HG03575 (cell line): Measurements from ENCODE around the gene TMEM233.

Experiments used
- ATAC-seq: cut with Tn5 transposase; IDR thresholded peaks from one replicate; pipeline ENCODE4 v1.9.1; 2021; ENCODE audit not compliant: unreplicated experiment, insufficient number of reproducible peaks, low FRiP score; ENCODE audit errors: extremely low read depth

TMEM233 gene

GRCh38 chr12:119672194-119672593, 78.6 kb downstream of the TMEM233 start:
- no peak for ATAC-seq

GRCh38 chr12:119673634-119674033, 80.1 kb downstream of the TMEM233 start:
- ATAC-seq, result no peak

GRCh38 chr12:119674560-119674959, 81.0 kb downstream of the TMEM233 start:
- ATAC-seq, result no peak

GRCh38 chr12:119676022-119676421, 82.4 kb downstream of the TMEM233 start:
- no peak for ATAC-seq

- no peak for ATAC-seq
Measured at GRCh38 chr12:119676573-119676972, 83.0 kb downstream of the TMEM233 start.

- ATAC-seq, result no peak
Measured at GRCh38 chr12:119678459-119678858, 84.9 kb downstream of the TMEM233 start.

GRCh38 chr12:119679081-119679480, 85.5 kb downstream of the TMEM233 start:
- no peak for ATAC-seq

- ATAC-seq, result no peak
Measured at GRCh38 chr12:119679490-119679889, 85.9 kb downstream of the TMEM233 start.

- no peak for ATAC-seq
Measured at GRCh38 chr12:119681111-119681510, 87.5 kb downstream of the TMEM233 start.

- no peak for ATAC-seq
Measured at GRCh38 chr12:119681728-119682638, 88.4 kb downstream of the TMEM233 start.

- no peak for ATAC-seq
Measured at GRCh38 chr12:119682639-119683252, 89.2 kb downstream of the TMEM233 start.

GRCh38 chr12:119683413-119683812, 89.8 kb downstream of the TMEM233 start:
- no peak for ATAC-seq

GRCh38 chr12:119683816-119684215, 90.2 kb downstream of the TMEM233 start:
- ATAC-seq, result no peak

- ATAC-seq, result no peak
Measured at GRCh38 chr12:119684711-119685369, 91.3 kb downstream of the TMEM233 start.

- ATAC-seq, result no peak
Measured at GRCh38 chr12:119685375-119685774, 91.8 kb downstream of the TMEM233 start.

- no peak for ATAC-seq
Measured at GRCh38 chr12:119686355-119686754, 92.8 kb downstream of the TMEM233 start.

GRCh38 chr12:119686776-119687175, 93.2 kb downstream of the TMEM233 start:
- ATAC-seq, result no peak

- ATAC-seq, result no peak
Measured at GRCh38 chr12:119687406-119687805, 93.8 kb downstream of the TMEM233 start.

GRCh38 chr12:119687879-119688278, 94.3 kb downstream of the TMEM233 start:
- no peak for ATAC-seq
